PC-3 (cell line): Measurements from ENCODE around the gene SRSF1. TPM values are rescaled to one million over a fixed set of nuclear protein-coding genes. Genes with fewer than 3 reads are reported as not detected.

Source experiments
- ATAC-seq: fragments of 200-7000 bp; cut with Tn5 transposase; 2 replicates; pipeline ENCODE4 v1.9.1; 2020; ENCODE audit warnings: mild to moderate bottlenecking, moderate library complexity
- BruUV-seq: library from RNA; stranded (reverse); fragments of 400-500 nt; replicated peaks from 2 replicates; lab custom pipeline; 2021; lab: Mats Ljungman, UMichigan
- CTCF ChIA-PET: fragments of 300-600 bp; sonication (Branson Sonifier 250); formaldehyde crosslinking; loops from one replicate; lab custom pipeline; 2022; ENCODE audit warnings: antibody characterized with exemption; lab: Charles Lee
- POLR2A ChIA-PET: fragments of 300-600 bp; sonication (Branson Sonifier 250); formaldehyde crosslinking; loops from one replicate; lab custom pipeline; 2022; ENCODE audit warnings: antibody characterized with exemption; ENCODE audit not compliant: unreplicated experiment; lab: Charles Lee
- DNase-seq: peaks from one replicate; pipeline ENCODE4 v3.0.0-alpha.2; 2015
- H2AFZ ChIP-seq: fragments of 300-600 bp; sonication (generic); 2 replicates; pipeline ENCODE4 v1.6.0; 2016; ENCODE audit warnings: antibody characterized with exemption, low read length
- H3F3A ChIP-seq: fragments of 300-600 bp; sonication (generic); one replicate; pipeline ENCODE4 v1.6.0; 2017; ENCODE audit warnings: antibody characterized with exemption, low read length, control low read depth, mild to moderate bottlenecking; ENCODE audit not compliant: unreplicated experiment
- H3K27ac ChIP-seq: fragments of 300-600 bp; sonication (generic); 2 replicates; pipeline ENCODE4 v1.5.1; 2016; ENCODE audit warnings: mild to moderate bottlenecking, low read length
- H3K27me3 ChIP-seq: fragments of 300-600 bp; sonication (generic); 2 replicates; pipeline ENCODE4 v1.6.1; 2016; ENCODE audit warnings: low read length, mixed read lengths
- H3K36me3 ChIP-seq: fragments of 300-600 bp; sonication (generic); 2 replicates; pipeline ENCODE4 v1.6.1; 2016; ENCODE audit warnings: low read depth, mixed run types, low read length, mixed read lengths
- H3K4me1 ChIP-seq: fragments of 300-600 bp; sonication (generic); 2 replicates; pipeline ENCODE4 v1.5.1; 2016; ENCODE audit warnings: low read length; ENCODE audit not compliant: insufficient read depth
- H3K4me2 ChIP-seq: fragments of 300-600 bp; sonication (generic); 2 replicates; pipeline ENCODE4 v1.6.0; 2016; ENCODE audit warnings: low read length
- H3K4me3 ChIP-seq: fragments of 300-600 bp; sonication (generic); 2 replicates; pipeline ENCODE4 v1.5.1; 2016; ENCODE audit warnings: mild to moderate bottlenecking, low read length, mixed read lengths
- H3K79me2 ChIP-seq: fragments of 300-600 bp; sonication (generic); 2 replicates; pipeline ENCODE4 v1.6.1; 2017; ENCODE audit warnings: low read length, mixed read lengths
- H3K9ac ChIP-seq: fragments of 300-600 bp; sonication (generic); 2 replicates; pipeline ENCODE4 v1.6.0; 2016; ENCODE audit warnings: mild to moderate bottlenecking, low read length
- H3K9me2 ChIP-seq: fragments of 300-600 bp; sonication (generic); replicated peaks from 2 replicates; pipeline ENCODE4 v1.6.1; 2016; ENCODE audit warnings: mixed run types, low read length, mixed read lengths
- H3K9me3 ChIP-seq: fragments of 300-600 bp; sonication (generic); 2 replicates; pipeline ENCODE4 v1.6.1; 2016; ENCODE audit warnings: low read length, mixed read lengths
- H4K20me1 ChIP-seq: fragments of 300-600 bp; sonication (generic); 2 replicates; pipeline ENCODE4 v1.6.1; 2016; ENCODE audit warnings: low read length, mixed read lengths
- CTCF ChIP-seq: fragments of 300-600 bp; sonication (generic); conservative IDR thresholded peaks from 2 replicates; pipeline ENCODE4 v1.5.1; 2017; ENCODE audit warnings: antibody characterized with exemption, low read depth, mild to moderate bottlenecking, low read length
- EZH2 ChIP-seq: fragments of 300-600 bp; sonication (generic); IDR thresholded peaks from one replicate; pipeline ENCODE4 v1.6.1; 2017; ENCODE audit warnings: antibody characterized with exemption, mild to moderate bottlenecking, low read length; ENCODE audit not compliant: unreplicated experiment
- EZH2phosphoT487 ChIP-seq: fragments of 300-600 bp; sonication (generic); IDR thresholded peaks from 2 replicates; pipeline ENCODE4 v1.6.1; 2018; ENCODE audit warnings: mild to moderate bottlenecking, antibody characterized with exemption, low read length, borderline replicate concordance
- intact Hi-C: fragments of 100-400 bp; cut with micrococcal nuclease; formaldehyde crosslinking; loops from 2 replicates; pipeline ENCODE4 v1.9.0; 2023
- total RNA-seq: library from RNA; depleted of rRNA; stranded (reverse); fragments of >200 nt; gene quantifications from 2 replicates; pipeline ENCODE4 v1.2.3, GENCODE V29; 2014

The SRSF1 gene
- total RNA-seq, 1 experiment from 2014 or later = 325 TPM

DNA sequence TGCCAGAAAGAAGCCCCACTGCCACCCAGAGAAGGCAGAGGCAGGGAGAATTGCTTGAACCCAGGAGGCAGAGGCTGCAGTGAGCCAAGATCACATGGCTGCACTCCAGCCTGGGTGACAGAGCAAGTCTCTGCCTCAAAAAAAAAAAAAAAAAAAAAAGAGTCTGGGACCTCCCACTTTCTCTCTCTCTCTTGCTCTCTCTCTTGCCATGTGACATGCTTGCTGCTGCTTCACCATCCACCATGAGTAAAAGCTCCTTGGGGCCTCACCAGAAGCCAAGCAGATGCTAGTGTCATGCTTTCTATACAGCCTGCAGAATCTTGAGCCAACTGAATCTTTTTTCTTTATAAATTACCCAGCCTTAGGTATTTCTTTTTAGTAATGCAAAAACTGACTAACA lies 21.5 kb upstream of the SRSF1 start:
- CTCF ChIA-PET = interaction anchor here (0.7 kb wide), 1 partner anchor 221 kb away, joined by 9 read pairs; no protein-coding TSS in a partner anchor

DNA sequence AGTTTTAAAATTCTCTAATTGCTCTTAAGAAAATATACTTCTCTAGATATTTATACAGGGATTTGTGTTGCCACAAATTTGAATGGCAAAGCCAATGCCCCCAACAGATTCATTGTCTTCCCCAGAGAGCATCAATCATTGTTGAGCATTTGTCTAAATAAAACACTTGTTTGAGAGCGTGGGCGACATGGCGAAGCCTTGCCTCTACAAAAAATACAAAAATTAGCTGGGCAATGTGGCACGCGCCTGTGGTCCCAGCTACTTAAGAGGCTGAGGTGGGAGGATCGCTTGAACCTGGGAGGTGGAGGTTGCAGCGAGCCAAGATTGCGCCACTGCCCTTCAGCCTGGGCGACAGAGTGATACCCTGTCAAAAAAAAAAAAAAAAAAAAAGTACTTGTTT lies 13.4 kb upstream of the SRSF1 start:
- ATAC-seq (no peak), DNase-seq (no peak)
- Histone ChIP-seq H3K4me1 (peaks cover 13% of the 10 kb centered on the region), H3K9me3 (no peaks in the 10 kb centered on the region), H3K9me2 (no peaks in the 10 kb centered on the region), H3K4me2 (no peak overlapping the region), H3F3A (no peaks in the 10 kb centered on the region), H2AFZ (no peak overlapping the region), H4K20me1 (no peaks in the 10 kb centered on the region), H3K36me3 (no peaks in the 10 kb centered on the region), H3K9ac (no peak overlapping the region), H3K27me3 (no peaks in the 10 kb centered on the region), H3K27ac (no peak overlapping the region), H3K4me3 (no peak overlapping the region), H3K79me2 (no peaks in the 10 kb centered on the region)
- ChIA-PET CTCF (no interaction called here), POLR2A (no interaction called here)
- intact Hi-C loops = no loop called here
- no TSS peak for BruUV-seq
- TF ChIP-seq CTCF (no peak), EZH2phosphoT487 (no peak), EZH2 (no peak)

More for the DNA sequence above, 21.5 kb upstream of the SRSF1 start:
- TF ChIP-seq EZH2 (no peak), EZH2phosphoT487 (no peak), CTCF (no peak)
- intact Hi-C loops = no loop called here
- Histone ChIP-seq H3K27ac (no peak overlapping the region), H4K20me1 (no peaks in the 10 kb centered on the region), H3K36me3 (no peaks in the 10 kb centered on the region), H3K4me1 (peaks cover 2% of the 10 kb centered on the region), H3K9me3 (no peaks in the 10 kb centered on the region), H3K9me2 (no peaks in the 10 kb centered on the region), H3F3A (no peaks in the 10 kb centered on the region), H3K4me3 (no peak overlapping the region), H3K4me2 (no peak overlapping the region), H3K27me3 (no peaks in the 10 kb centered on the region), H3K9ac (no peak overlapping the region), H3K79me2 (no peaks in the 10 kb centered on the region), H2AFZ (no peak overlapping the region)
- DNase-seq (no peak), ATAC-seq (no peak)
- no TSS peak for BruUV-seq
- POLR2A ChIA-PET = no interaction called here

- no peak for ATAC-seq
- no peak overlapping the region for H3K27ac ChIP-seq
- no peaks in the 10 kb centered on the region for H3K9me2 ChIP-seq
- CTCF ChIA-PET = no interaction called here
- H3K4me2 ChIP-seq = no peak overlapping the region
- no peaks in the 10 kb centered on the region for H3K9me3 ChIP-seq
- no peaks in the 10 kb centered on the region for H3K36me3 ChIP-seq
- no peak overlapping the region for H3K4me3 ChIP-seq
- no peaks in the 10 kb centered on the region for H3F3A ChIP-seq
- TF ChIP-seq EZH2phosphoT487 = no peak
- no peak for TF ChIP-seq EZH2
- TF ChIP-seq CTCF = no peak
- no peak overlapping the region for H2AFZ ChIP-seq
- H4K20me1 ChIP-seq = no peaks in the 10 kb centered on the region
- BruUV-seq = no TSS peak
- H3K4me1 ChIP-seq = peaks cover 13% of the 10 kb centered on the region
- no peak overlapping the region for H3K9ac ChIP-seq
- intact Hi-C loops = no loop called here
- no peak for DNase-seq
- H3K79me2 ChIP-seq = no peaks in the 10 kb centered on the region
- POLR2A ChIA-PET = no interaction called here
- no peaks in the 10 kb centered on the region for H3K27me3 ChIP-seq
These were observed 12.5 kb upstream of the SRSF1 start for GRCh38 chr17:58019521-58019920.
